22Rv1 (cell line): ENCODE results near the gene HPSE2.

Experiments
- H3K27ac ChIP-seq: fragments of 450-650 bp; 2 replicates; pipeline ENCODE4 v1.5.1; 2017
- CTCF ChIP-seq: fragments of 450-650 bp; IDR thresholded peaks from 2 replicates; pipeline ENCODE4 v1.5.1; 2017; ENCODE audit warnings: mild to moderate bottlenecking
- ZFX ChIP-seq: fragments of 450-650 bp; IDR thresholded peaks from 2 replicates; pipeline ENCODE4 v1.6.1; 2017; ENCODE audit warnings: antibody characterized with exemption, borderline replicate concordance

Gene HPSE2

GRCh38 chr10:98950106-98950505, 285.5 kb downstream of the HPSE2 start:
- TF ChIP-seq CTCF (no peak), ZFX (no peak)
- no peak overlapping the region for H3K27ac ChIP-seq

GRCh38 chr10:98949306-98949705, 286.3 kb downstream of the HPSE2 start:
- no peak for TF ChIP-seq ZFX
- TF ChIP-seq CTCF = no peak

GRCh38 chr10:98943681-98944080, 292.0 kb downstream of the HPSE2 start:
- no peak overlapping the region for H3K27ac ChIP-seq
- no peak for TF ChIP-seq ZFX
- no peak for TF ChIP-seq CTCF

More at GRCh38 chr10:98949306-98949705, 286.3 kb downstream of the HPSE2 start:
- H3K27ac ChIP-seq = no peak overlapping the region

- TF ChIP-seq CTCF (no peak), ZFX (no peak)
- no peak overlapping the region for H3K27ac ChIP-seq
Measured at GRCh38 chr10:98929709-98930108, 305.9 kb downstream of the HPSE2 start.

- TF ChIP-seq ZFX (no peak), CTCF (no peak)
- H3K27ac ChIP-seq = no peak overlapping the region
Measured at GRCh38 chr10:98925651-98926050, 310.0 kb downstream of the HPSE2 start.

DNA sequence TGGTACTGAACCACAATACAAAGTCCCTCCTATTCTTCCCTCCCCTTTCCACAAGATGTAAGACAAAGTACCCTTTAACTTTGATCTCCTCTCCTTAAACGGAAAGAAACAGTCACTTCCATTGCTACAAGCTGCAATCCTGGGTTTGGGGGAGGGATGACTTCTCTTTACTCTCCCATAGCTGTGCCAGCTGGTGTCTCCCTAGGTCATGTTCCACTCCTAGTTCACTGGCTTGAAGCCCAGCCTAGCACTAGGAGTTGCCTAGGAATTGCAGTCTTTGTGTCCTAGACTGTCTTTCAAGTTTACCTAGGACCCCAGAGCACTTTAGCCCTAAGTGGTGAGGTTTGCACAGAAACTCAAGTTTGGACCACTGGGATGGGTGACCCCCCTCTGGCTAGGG, 311.1 kb downstream of the HPSE2 start:
- no peak for TF ChIP-seq ZFX
- no peak for TF ChIP-seq CTCF
- no peak overlapping the region for H3K27ac ChIP-seq

DNA sequence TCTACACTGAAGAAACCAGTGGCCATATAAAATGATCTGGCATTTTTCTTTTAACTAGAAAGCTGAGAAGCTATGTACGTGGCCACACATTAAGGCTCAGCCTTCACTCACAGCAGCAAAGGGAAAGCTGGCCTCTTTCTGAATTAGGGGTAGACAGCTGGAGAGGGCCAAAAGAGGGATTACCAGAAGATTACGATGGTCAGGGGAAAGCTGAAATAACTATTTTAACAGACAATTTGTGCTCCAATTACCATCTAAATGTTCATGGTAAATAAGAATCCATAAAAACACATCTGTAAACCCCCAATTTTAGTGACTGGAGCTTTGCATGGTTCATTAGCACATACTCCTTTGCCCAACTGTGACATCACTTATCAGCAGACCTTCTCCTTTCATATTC, 314.3 kb downstream of the HPSE2 start:
- TF ChIP-seq CTCF (no peak), ZFX (no peak)
- no peak overlapping the region for H3K27ac ChIP-seq
